ENCODE measurements around the gene SPEF2. TPM values are rescaled to one million over a fixed set of nuclear protein-coding genes. Genes with fewer than 3 reads are reported as not detected.

SPEF2 gene
- total and polyA plus RNA-seq, 10 of the 15 experiments (the other 5 are each of a cell fraction or from before 2014, with no cell fraction given) = 0.03 to 2.0 (median 0.07) TPM; not detected in 3

GRCh38 chr5:35863159-35863558 is 245.5 kb downstream of the SPEF2 start:
- ATAC-seq (peak; percentile 87), DNase-seq (ENCODE audit: low read depth, low spot score) (no peak), FAIRE-seq (peak; percentile 41)
- H3K27me3 ChIP-seq (replicated peaks in 1 of 2; ENCODE audit: control insufficient read depth in 2 of 2, insufficient read depth in 2 of 2, low read length in 1 of 2) = no peaks in the 10 kb centered on the region
- H3K4me1 ChIP-seq (ENCODE audit: control insufficient read depth, insufficient read depth, low read length) = peaks cover 5% of the 10 kb centered on the region
- H3K4me2 ChIP-seq (ENCODE audit: control insufficient read depth, insufficient read depth) = no peak overlapping the region
- no TSS peak for BruUV-seq (replicated peaks)
- RAD21 ChIA-PET (ENCODE audit: unreplicated experiment) = interaction anchor here (0.7 to 2.5 kb wide), 8 partner anchors 8 to 61 kb away, joined by 3 to 16 read pairs (median 6); no protein-coding TSS in a partner anchor
- H3K27ac ChIP-seq (ENCODE audit: control insufficient read depth, insufficient read depth) = no peak overlapping the region
- H3K36me3 ChIP-seq (ENCODE audit: control insufficient read depth in 2 of 2, insufficient read depth in 2 of 2, low read length in 1 of 2) = no peaks in the 10 kb centered on the region
- H3K4me3 ChIP-seq = no peak overlapping the region
- SMC1A ChIA-PET (ENCODE audit: uncharacterized antibody, unreplicated experiment) = interaction anchor here (0.6 to 15.1 kb wide), 12 partner anchors 9 to 86 kb away, joined by 3 to 238 read pairs (median 7); no protein-coding TSS in a partner anchor
- H4K20me1 ChIP-seq (ENCODE audit: control insufficient read depth, insufficient read depth) = no peaks in the 10 kb centered on the region
- WGBS (ENCODE audit: insufficient coverage, insufficient replicate concordance, low lambda C conversion rate, missing lambda C conversion rate) = 19% methylated on average over 3 of the region's 3 CpGs
- intact Hi-C loops (cut with micrococcal nuclease; ENCODE audit: unreplicated experiment) = loop anchor here (2.0 kb wide), 1 partner anchor 22 kb away; no protein-coding TSS in a partner anchor
- CTCF ChIA-PET = interaction anchor here (0.7 to 2.5 kb wide), 6 partner anchors 10 to 62 kb away, joined by 4 to 12 read pairs (median 8); no protein-coding TSS in a partner anchor
- in situ Hi-C loops (cut with MboI) = no loop called here
- H3K79me2 ChIP-seq (ENCODE audit: control insufficient read depth, insufficient read depth, low read length) = no peaks in the 10 kb centered on the region
- no peak overlapping the region for H2AFZ ChIP-seq (ENCODE audit: control insufficient read depth, low read depth, low read length)
- no peak overlapping the region for H3K9ac ChIP-seq (ENCODE audit: control insufficient read depth, insufficient read depth, low read length)
- H3K9me3 ChIP-seq (replicated peaks; ENCODE audit: control insufficient read depth, insufficient read depth, low read length) = no peaks in the 10 kb centered on the region
- POLR2A ChIA-PET = interaction anchor here (0.9 to 1.2 kb wide), 2 partner anchors 40 to 44 kb away, joined by 3 read pairs; no protein-coding TSS in a partner anchor
- TF ChIP-seq, protein P1, sequence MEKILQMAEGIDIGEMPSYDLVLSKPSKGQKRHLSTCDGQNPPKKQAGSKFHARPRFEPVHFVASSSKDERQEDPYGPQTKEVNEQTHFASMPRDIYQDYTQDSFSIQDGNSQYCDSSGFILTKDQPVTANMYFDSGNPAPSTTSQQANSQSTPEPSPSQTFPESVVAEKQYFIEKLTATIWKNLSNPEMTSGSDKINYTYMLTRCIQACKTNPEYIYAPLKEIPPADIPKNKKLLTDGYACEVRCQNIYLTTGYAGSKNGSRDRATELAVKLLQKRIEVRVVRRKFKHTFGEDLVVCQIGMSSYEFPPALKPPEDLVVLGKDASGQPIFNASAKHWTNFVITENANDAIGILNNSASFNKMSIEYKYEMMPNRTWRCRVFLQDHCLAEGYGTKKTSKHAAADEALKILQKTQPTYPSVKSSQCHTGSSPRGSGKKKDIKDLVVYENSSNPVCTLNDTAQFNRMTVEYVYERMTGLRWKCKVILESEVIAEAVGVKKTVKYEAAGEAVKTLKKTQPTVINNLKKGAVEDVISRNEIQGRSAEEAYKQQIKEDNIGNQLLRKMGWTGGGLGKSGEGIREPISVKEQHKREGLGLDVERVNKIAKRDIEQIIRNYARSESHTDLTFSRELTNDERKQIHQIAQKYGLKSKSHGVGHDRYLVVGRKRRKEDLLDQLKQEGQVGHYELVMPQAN (conservative IDR thresholded peaks at IDR 0.05) = 0 out of 2 replicates have a peak, but pooled peaks have one; percentile 30
- TF ChIP-seq ZNF687 (IDR thresholded peaks at IDR 0.05) = peak; percentile 96
- peak; percentile 59 for TF ChIP-seq MTA2 (IDR thresholded peaks at IDR 0.05; ENCODE audit: low read depth)
- no peak for TF ChIP-seq LARP7 (IDR thresholded peaks at IDR 0.05)
- 0 out of 2 replicates have a peak, but pooled peaks have one; percentile 12 for TF ChIP-seq BCL11A (IDR thresholded peaks at IDR 0.05; ENCODE audit: low read depth, low read length)
- TF ChIP-seq BHLHE40 (IDR thresholded peaks at IDR 0.05; ENCODE audit: borderline replicate concordance in 1 of 2, low read depth in 2 of 2, low read length in 1 of 2) = peak in 1 of 2 experiments; percentile 61; a peak in 2 of 4 replicates
- TF ChIP-seq TBL1XR1 (IDR thresholded peaks at IDR 0.05; ENCODE audit: low read depth, low read length) = no peak
- TF ChIP-seq NR2F1 (conservative IDR thresholded peaks at IDR 0.05) = peak; percentile 84
- no peak for TF ChIP-seq CBFB (IDR thresholded peaks at IDR 0.05; ENCODE audit: low read depth)
- TF ChIP-seq IKZF2 (IDR thresholded peaks at IDR 0.05) = peak in 1 of 2 experiments; percentile 52; a peak in 3 of 4 replicates
- TF ChIP-seq ZNF384 (IDR thresholded peaks at IDR 0.05; ENCODE audit: borderline replicate concordance, low read depth, low read length) = no peak
- TF ChIP-seq USF1 (IDR thresholded peaks at IDR 0.05; ENCODE audit: borderline replicate concordance, extremely low read length, insufficient read depth, low read depth, low read length) = no peak
- TF ChIP-seq, protein P2, sequence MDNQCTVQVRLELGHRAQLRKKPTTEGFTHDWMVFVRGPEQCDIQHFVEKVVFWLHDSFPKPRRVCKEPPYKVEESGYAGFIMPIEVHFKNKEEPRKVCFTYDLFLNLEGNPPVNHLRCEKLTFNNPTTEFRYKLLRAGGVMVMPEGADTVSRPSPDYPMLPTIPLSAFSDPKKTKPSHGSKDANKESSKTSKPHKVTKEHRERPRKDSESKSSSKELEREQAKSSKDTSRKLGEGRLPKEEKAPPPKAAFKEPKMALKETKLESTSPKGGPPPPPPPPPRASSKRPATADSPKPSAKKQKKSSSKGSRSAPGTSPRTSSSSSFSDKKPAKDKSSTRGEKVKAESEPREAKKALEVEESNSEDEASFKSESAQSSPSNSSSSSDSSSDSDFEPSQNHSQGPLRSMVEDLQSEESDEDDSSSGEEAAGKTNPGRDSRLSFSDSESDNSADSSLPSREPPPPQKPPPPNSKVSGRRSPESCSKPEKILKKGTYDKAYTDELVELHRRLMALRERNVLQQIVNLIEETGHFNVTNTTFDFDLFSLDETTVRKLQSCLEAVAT (IDR thresholded peaks at IDR 0.05) = 0 out of 2 replicates have a peak, but pooled peaks have one; percentile 38
- TF ChIP-seq NFYB (IDR thresholded peaks at IDR 0.05; ENCODE audit: insufficient read depth, low read depth, low read length) = no peak
- TF ChIP-seq IKZF1 (conservative IDR thresholded peaks at IDR 0.05) = peak; percentile 37; the same call in 1 of the 2 replicates
